Skeletal muscle cell (primary cell): ENCODE measurements around the gene CTU2.
A peak's percentile ranks its signal among the peaks of the same experiment; 100 is the strongest.

ENCODE experiments used
- DNase-seq: peaks from one replicate; pipeline ENCODE4 v3.0.0-alpha.2; 2010; ENCODE audit warnings: low read depth
- H3K4me3 ChIP-seq: 2 replicates; pipeline ENCODE4 v1.5.1; 2011; ENCODE audit warnings: low read depth, mild to moderate bottlenecking, control low read depth, low read length, moderate library complexity

The CTU2 gene

DNA sequence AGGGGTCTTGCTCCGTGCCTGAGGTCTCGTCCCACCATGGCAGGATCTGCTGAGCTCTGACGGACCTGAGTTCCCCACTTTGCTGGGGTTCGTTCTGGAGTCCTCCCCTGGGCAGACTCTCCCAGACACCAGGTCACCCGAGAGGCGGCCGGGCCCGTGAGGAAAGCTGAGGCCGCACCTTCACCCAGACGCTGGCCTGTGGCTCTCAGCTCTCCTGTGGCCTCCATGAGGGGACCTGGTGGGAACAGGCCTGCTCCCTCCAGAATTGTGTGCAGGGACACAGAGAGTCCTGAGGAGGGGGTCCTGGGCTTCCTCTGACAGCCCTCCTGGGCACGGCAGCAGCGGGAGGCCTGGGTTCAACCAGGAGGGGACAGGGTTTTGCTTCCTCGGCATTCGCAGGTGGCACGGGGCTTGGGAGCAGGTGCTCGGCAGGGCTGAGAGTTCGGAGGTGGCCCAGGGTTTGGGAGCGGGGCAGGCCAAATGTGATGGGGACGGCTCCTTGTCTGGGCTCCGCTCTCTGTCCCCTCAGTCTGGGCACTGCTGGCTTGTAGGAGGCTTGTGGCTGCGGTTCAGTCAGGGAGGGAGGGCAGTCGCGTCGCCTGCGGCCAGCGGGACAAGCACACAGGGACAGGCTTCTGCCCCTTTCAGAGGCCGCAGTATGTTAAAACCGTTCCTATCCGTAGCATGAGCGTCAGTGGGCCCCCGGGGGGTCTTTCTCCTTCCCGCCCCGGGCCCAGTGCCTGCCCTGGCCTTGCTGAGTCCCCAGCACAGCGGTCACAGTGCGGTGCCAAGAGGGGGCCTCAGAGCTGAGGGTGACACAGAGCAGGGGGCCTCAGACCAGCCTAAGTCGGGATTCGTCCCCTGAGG lies 11.8 kb upstream of the CTU2 start:
- no peak overlapping the region for H3K4me3 ChIP-seq
- DNase-seq: no peak

DNA sequence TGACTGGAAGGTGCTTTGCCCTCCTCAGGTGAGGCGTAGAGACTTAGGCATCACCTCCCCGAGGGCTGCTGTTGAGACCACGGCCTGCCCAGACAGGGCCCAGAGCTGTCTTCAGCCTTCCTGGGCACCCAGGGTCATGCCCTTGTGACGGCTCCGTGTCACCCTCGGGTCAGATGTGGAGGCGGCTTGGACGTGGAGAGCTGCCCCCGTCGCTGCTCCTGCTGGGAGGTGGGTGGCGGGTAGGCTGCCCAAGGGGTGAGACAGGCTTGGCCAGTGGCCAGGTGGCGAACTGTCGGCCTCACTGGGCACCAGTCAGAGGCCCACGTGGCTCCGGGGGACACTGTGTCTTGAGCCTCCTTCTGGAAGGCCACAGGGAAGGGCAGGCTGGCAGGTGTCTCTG lies 11.1 kb upstream of the CTU2 start:
- H3K4me3 ChIP-seq: no peak overlapping the region
- DNase-seq: no peak

DNA sequence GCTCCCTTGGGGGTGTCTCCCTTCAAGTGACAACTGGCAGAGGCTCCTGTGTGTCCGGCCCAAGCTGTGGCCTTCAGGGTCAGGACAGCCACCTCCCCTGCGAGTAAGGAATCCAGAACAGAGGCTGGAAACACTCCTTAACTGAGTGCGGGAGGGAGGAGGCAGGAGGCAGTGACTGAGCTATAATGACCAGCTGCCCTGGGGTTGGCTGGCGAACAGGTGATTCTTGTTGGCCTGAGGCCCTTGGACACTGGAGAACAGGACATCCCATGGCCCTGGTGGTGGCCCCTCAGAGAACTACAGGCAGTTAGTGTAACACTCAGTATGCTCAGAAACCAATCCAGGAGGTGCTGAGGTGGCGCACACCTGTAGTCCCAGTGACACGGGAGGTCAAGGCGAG lies 10.6 kb upstream of the CTU2 start:
- DNase-seq: no peak
- no peak overlapping the region for H3K4me3 ChIP-seq

- no peak for DNase-seq
- no peak overlapping the region for H3K4me3 ChIP-seq
Measured at GRCh38 chr16:88696441-88696840, 9.9 kb upstream of the CTU2 start.

GRCh38 chr16:88697116-88697830 lies 9.0 kb upstream of the CTU2 start:
- no peak for DNase-seq
- no peak overlapping the region for H3K4me3 ChIP-seq

GRCh38 chr16:88697831-88698615 lies 8.3 kb upstream of the CTU2 start:
- no peak for DNase-seq
- no peak overlapping the region for H3K4me3 ChIP-seq

GRCh38 chr16:88698646-88699045 lies 7.7 kb upstream of the CTU2 start:
- H3K4me3 ChIP-seq: no peak overlapping the region
- no peak for DNase-seq

DNA sequence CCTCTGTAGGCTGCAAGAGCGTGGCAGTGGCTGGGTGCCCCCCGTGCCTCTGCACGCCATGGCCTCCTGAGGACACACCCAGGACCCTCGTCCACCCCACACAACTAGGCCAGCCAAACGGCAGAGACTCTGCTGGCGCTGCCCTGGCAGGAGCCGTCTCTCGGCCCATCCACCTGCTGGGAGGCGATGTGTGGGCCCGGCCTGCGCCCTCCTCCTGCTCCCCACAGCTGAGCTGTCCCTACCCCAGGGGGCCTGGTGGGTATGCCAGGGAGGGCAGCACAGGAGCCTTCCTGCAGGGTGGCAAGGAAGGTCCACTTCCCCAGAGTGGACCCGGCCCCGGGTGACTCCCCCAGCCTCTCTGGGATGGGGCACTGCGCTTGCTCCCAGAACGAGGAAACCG lies 7.1 kb upstream of the CTU2 start:
- DNase-seq: no peak
- no peak overlapping the region for H3K4me3 ChIP-seq

- no peak for DNase-seq
- no peak overlapping the region for H3K4me3 ChIP-seq
Measured at GRCh38 chr16:88700322-88700635, 6.0 kb upstream of the CTU2 start.

DNA sequence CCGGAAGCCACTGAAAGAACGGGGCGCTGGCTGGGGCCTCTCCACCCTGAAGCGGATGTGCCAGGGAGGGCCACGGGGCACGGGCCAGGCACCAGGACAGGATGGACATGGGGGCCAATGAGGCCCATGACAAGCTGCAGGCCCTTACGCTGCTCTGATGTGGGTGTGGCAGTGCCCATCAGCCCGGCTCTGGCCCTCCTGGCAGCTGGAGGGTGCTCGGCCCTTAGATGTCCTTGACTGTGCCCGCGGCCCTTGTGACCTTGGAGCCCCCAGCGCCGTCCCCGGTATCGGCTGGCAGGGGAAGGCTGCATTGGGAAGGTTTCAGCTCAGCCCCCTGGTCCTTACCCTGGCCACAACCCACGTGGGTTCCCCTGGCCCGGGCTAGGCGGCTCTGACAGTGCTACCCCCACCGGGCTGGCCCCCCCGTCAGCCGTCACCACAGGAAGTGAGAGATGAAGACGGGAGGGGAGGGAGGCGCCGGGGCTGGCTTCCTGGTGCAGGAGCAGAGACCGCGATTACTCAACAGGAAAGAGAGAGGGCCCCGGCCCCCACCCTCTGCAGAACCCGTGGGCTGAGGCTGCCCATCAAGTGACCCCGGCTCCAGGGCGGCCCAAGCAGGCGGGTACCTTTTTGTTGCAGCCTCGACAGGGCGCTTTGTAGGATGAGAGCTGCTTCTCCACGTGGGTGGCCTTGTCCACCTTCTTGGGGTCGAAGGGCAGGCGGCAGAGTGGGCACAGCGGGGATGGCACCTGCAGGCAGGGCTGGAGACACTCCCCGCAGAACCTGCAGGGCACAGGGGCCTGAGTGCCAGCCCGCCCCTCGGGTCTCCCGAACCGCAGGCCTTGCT lies 5.4 kb upstream of the CTU2 start:
- H3K4me3 ChIP-seq: no peak overlapping the region
- peak; percentile 42 for DNase-seq

DNA sequence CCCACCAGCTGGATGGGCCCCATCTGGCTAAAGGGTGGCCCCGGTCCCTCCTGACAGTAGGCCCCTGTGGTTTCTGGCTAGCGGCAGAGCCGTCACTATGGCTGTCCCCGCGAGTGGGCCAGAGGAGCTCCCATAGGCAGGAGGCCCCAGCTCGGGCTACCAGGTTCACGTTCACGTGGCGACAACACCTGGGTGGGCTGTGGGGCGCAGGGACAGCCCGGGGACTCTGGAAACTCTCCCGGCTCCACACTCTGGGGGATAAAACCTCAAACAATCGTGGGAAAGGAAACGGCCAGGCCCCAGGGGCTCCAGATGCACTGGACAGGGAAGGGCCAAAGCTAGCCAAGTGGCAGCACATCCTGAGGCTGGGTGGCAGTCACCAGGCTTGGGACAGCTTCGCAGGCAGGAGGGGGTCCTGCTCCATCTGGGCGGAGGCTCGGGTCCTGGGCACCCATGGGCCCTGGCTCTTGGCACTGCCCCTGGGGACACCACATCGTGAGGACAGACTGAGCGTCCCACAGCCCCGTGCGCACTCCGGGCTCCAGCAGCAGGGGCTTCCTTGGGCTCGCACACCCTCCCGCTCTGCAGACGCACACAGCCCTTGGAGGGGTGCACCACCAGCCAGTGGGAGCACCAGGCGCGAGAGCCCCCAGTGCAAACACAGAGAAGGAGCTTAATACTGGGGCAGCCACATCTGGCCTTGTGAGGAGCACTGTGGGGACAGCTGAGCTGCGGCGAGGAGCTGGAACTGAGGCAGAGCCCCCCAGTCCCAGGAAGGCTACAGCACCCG lies 4.5 kb upstream of the CTU2 start:
- no peak for DNase-seq
- H3K4me3 ChIP-seq: no peak overlapping the region

DNA sequence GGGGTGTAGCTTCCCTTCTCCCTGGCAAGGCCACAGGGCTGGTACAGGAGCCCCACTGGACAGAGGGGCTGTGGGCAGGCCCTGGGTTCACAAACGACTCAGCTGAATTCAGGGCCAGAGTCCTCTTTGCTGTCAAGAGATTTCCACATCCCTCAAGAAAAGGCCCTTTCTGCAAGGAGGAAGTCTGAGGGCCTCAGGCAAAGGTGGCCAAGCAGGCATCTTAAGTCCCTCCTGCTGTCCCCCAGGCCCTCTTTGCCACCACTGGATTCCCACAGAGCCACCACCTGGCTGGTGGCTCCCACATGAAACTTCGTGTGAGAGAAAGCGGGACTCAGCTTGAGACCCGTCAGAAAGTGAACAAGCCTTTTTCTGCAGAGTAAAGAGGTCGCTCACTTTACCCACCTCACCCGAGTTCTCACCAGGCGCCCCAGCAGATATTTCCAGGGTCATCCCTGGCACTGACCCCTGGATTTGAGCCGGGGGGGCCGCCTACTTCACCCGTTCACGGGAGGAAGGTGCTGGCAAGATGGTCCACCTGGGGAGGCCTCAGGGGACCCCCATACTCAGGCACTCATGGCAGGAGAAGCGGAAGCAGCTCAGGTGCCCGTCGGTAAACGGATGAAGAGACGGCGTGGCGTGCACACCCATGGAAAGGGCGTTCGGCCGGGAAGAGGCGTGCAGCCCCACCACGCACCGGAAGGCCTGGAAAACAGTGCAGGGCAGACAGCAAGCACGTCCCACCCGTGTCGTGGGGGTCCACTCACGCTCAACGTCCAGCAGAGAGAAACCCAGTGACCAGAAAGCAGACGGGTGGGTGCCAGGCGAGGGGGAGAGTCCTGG lies 3.7 kb upstream of the CTU2 start:
- no peak overlapping the region for H3K4me3 ChIP-seq
- no peak for DNase-seq

DNA sequence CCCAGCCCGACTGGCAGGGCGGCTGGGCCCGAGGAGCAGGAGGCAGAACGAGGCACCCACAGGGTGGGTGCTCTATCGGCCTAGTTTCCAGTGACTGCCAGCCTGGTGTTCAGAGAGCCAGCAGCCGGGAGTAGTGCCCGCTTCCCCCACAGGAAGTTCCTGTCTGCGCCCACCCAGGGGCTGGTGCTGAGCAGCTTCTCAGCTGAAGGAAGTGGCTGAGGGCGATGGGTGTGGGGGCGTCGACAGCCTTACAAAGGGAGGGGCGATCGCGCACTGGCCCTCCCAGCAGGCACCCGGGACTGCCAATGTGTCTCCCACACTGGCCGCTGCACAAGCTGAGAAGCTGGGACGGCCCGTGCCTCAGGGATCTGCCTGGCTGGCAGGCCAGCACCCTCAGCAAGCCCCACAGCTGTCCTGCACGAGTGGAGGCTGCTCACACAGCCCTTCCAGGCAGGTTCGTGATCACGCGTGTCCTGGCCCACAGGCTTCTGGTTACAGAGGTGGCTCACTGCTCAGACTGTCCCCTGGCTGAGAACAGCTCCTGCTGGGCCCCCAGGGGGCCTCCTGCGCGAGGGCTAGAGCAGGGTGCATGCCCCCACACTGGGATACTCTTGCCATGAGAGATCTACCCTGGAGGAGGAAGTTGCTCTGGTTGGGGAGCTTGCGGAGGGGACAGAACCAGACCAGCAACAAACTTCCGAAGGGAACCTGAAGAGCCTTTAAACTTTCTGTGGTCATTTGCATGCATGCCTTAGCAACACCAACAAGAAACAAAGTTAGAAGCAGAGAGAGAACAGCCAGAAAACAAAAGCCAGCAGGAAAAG lies 2.6 kb upstream of the CTU2 start:
- no peak for DNase-seq
- H3K4me3 ChIP-seq: no peak overlapping the region

DNA sequence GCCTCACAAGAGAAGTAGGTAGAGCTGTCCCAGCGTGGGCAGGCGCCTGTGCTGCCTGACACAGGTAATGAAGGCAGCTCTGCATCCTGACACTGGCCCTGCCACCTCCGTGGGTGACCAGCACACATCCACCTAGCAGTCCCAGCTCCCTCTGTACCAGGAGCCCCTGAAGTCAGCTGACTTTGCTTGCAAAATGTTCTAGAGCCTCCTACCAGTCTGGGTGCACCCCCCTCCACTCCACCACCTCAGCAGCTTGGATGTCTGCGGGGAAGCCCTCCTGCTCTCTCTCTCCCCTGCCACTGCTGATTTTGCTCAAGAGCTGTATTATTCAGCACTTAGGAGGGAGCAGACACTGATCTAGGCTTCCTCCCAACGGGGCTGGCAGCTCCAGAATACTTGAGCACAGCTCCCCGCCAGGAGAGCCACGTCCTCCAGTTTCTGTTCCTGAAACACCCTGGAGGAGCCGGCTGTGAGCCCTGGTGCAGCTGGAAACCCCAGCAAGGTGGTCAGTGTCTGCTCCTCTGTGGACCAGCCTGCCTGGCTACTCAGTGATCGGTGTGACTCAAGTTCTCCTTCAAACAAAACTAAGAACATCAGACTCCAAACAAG lies 1.1 kb upstream of the CTU2 start:
- H3K4me3 ChIP-seq: peak overlapping the region; percentile 99
- no peak for DNase-seq

GRCh38 chr16:88705801-88706228 lies 488 bp upstream of the CTU2 start:
- DNase-seq: no peak
- peak overlapping the region; percentile 99 for H3K4me3 ChIP-seq

DNA sequence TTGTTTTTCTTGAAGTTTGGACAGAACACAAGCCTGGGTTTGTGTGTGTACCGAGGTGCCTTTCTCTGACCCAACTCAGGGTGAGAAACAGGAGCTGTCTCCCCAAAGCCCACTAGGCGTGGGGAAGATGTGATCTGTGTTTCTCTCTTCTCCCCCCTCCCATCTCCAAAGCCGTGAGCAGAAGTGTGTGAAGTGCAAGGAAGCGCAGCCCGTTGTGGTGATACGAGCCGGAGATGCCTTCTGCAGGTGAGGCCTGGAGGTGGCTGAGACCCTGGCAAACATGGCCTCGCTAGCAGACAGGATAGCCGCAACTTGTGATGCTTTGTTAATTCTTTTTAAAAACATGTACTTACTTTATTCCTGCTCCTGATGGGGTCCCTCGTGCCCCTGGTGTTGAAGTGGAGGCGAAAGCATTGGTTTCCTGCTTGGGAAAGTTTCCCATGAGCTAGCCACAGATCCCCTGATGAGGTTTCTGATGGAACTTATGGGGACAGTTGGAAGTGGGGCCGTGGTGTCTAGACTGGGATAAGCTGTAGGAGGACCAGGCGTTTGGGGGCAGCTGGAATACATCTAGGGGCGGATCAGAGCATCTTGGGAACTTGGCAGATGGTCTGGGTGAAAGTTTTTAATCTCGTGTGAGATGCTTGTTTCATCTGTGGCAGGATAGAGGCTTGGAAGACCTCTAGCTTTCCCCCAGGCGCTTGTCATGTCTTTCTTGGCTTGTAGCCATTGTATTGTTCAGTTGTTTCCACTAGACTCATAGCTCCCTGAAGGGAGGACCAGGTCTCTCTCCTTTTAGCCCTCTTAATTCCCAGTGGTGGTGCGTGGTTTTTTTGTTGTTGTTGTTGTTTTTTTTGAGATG lies 893 bp downstream of the CTU2 start:
- peak overlapping the region; percentile 99 for H3K4me3 ChIP-seq

More for the DNA sequence above, 893 bp downstream of the CTU2 start:
- DNase-seq: no peak
